Measurements from ENCODE around the gene LRP1.

- TF ChIP-seq CTCF (IDR thresholded peaks at IDR 0.05), result no peak
- no peak for TF ChIP-seq POLR2A (IDR thresholded peaks at IDR 0.05)
- TF ChIP-seq EP300 (IDR thresholded peaks at IDR 0.05), result no peak
Measured at GRCh38 chr12:57192920-57193319, 64.6 kb downstream of the LRP1 start.
